H1 (cell line): ENCODE measurements around the gene LILRB3. TPM values are rescaled to one million over a fixed set of nuclear protein-coding genes. Genes with fewer than 3 reads are reported as not detected.

Experiments
- CBX5 ChIP-seq: fragments of 300-800, 300-1000 bp; sonication (generic); IDR thresholded peaks from 2 replicates; pipeline ENCODE4 v1.7.1; 2016; ENCODE audit warnings: antibody characterized with exemption, low read length, low read depth
- FOSL1 ChIP-seq: IDR thresholded peaks from 2 replicates; pipeline ENCODE4 v1.6.1; 2011; ENCODE audit warnings: mild to moderate bottlenecking, low read depth, low read length, moderate library complexity; ENCODE audit not compliant: insufficient read depth
- HDAC2 ChIP-seq, 2 experiments: fragments of 300-600 bp in 1 of 2; sonication (generic) in 1 of 2; IDR thresholded peaks; 2 replicates each; pipeline ENCODE4 v1.6.1; 2011 to 2012; ENCODE audit warnings: low read depth in 2 of 2, low read length in 2 of 2, mild to moderate bottlenecking in 2 of 2, moderate library complexity in 2 of 2, borderline replicate concordance in 1 of 2, inconsistent platforms in 1 of 2
- KDM1A ChIP-seq: fragments of 200-600, 300-600 bp; sonication (generic); IDR thresholded peaks from 2 replicates; pipeline ENCODE4 v1.7.1; 2016; ENCODE audit warnings: mild to moderate bottlenecking, low read length, borderline replicate concordance
- MAX ChIP-seq: IDR thresholded peaks from 2 replicates; pipeline ENCODE4 v1.6.1; 2012; ENCODE audit warnings: inconsistent platforms
- SIN3A ChIP-seq, 2 experiments: IDR thresholded peaks in 1 of 2; conservative IDR thresholded peaks in 1 of 2; 2 replicates each; pipeline ENCODE4 v1.6.1; 2011 to 2012; ENCODE audit warnings: low read length in 2 of 2, improper control_type of control experiment in 1 of 2, low read depth in 1 of 2, mild to moderate bottlenecking in 1 of 2
- SUZ12 ChIP-seq: fragments of 200-600 bp; sonication (generic); IDR thresholded peaks from 2 replicates; pipeline ENCODE4 v1.6.1; 2012; ENCODE audit warnings: mild to moderate bottlenecking, inconsistent platforms, low read length, moderate library complexity, mixed read lengths
- TBP ChIP-seq: IDR thresholded peaks from 2 replicates; pipeline ENCODE4 v1.6.1; 2011; ENCODE audit warnings: low read depth, low read length, improper control_type of control experiment
- polyA plus RNA-seq, 7 experiments: library from polyadenylated mRNA; depleted of rRNA in 3 of 7; stranded (reverse) in 5 of 7; unstranded in 2 of 7; fragments of >200 nt in 5 of 7; fragments of 200-250 nt in 2 of 7; gene quantifications; 1 replicate in 5 of 7; 2 replicates in 1 of 7; 4 replicates in 1 of 7; pipeline versions ENCODE4 v1.2.1 to v1.2.3, GENCODE V29; 2011 to 2013; ENCODE audit warnings: missing spikeins in 2 of 7, mixed read lengths in 2 of 7
- total RNA-seq: library from RNA; stranded (reverse); fragmentation: NEBNext Ultra II Directional; extraction: Animal tissue kit (Norgen Biotek cat#: 25700); gene quantifications from 2 replicates; pipeline ENCODE4 v1.2.1, GENCODE V29; 2021
- TF ChIP-seq, protein P1 (sequence below): fragments of 300-600 bp; sonication (generic); IDR thresholded peaks from 2 replicates; pipeline ENCODE4 v1.7.1; 2012; ENCODE audit warnings: low read length, moderate library complexity, mild to moderate bottlenecking, inconsistent platforms; ENCODE audit not compliant: insufficient replicate concordance

The LILRB3 gene
- total and polyA plus RNA-seq, 2 of the 8 experiments (the other 6 are each of a cell fraction or from before 2014, with no cell fraction given) = not detected

GRCh38 chr19:54191011-54191810 is 31.6 kb downstream of the LILRB3 start, which contains the start of gene TSEN34 (continued):
- TF ChIP-seq, protein P1, sequence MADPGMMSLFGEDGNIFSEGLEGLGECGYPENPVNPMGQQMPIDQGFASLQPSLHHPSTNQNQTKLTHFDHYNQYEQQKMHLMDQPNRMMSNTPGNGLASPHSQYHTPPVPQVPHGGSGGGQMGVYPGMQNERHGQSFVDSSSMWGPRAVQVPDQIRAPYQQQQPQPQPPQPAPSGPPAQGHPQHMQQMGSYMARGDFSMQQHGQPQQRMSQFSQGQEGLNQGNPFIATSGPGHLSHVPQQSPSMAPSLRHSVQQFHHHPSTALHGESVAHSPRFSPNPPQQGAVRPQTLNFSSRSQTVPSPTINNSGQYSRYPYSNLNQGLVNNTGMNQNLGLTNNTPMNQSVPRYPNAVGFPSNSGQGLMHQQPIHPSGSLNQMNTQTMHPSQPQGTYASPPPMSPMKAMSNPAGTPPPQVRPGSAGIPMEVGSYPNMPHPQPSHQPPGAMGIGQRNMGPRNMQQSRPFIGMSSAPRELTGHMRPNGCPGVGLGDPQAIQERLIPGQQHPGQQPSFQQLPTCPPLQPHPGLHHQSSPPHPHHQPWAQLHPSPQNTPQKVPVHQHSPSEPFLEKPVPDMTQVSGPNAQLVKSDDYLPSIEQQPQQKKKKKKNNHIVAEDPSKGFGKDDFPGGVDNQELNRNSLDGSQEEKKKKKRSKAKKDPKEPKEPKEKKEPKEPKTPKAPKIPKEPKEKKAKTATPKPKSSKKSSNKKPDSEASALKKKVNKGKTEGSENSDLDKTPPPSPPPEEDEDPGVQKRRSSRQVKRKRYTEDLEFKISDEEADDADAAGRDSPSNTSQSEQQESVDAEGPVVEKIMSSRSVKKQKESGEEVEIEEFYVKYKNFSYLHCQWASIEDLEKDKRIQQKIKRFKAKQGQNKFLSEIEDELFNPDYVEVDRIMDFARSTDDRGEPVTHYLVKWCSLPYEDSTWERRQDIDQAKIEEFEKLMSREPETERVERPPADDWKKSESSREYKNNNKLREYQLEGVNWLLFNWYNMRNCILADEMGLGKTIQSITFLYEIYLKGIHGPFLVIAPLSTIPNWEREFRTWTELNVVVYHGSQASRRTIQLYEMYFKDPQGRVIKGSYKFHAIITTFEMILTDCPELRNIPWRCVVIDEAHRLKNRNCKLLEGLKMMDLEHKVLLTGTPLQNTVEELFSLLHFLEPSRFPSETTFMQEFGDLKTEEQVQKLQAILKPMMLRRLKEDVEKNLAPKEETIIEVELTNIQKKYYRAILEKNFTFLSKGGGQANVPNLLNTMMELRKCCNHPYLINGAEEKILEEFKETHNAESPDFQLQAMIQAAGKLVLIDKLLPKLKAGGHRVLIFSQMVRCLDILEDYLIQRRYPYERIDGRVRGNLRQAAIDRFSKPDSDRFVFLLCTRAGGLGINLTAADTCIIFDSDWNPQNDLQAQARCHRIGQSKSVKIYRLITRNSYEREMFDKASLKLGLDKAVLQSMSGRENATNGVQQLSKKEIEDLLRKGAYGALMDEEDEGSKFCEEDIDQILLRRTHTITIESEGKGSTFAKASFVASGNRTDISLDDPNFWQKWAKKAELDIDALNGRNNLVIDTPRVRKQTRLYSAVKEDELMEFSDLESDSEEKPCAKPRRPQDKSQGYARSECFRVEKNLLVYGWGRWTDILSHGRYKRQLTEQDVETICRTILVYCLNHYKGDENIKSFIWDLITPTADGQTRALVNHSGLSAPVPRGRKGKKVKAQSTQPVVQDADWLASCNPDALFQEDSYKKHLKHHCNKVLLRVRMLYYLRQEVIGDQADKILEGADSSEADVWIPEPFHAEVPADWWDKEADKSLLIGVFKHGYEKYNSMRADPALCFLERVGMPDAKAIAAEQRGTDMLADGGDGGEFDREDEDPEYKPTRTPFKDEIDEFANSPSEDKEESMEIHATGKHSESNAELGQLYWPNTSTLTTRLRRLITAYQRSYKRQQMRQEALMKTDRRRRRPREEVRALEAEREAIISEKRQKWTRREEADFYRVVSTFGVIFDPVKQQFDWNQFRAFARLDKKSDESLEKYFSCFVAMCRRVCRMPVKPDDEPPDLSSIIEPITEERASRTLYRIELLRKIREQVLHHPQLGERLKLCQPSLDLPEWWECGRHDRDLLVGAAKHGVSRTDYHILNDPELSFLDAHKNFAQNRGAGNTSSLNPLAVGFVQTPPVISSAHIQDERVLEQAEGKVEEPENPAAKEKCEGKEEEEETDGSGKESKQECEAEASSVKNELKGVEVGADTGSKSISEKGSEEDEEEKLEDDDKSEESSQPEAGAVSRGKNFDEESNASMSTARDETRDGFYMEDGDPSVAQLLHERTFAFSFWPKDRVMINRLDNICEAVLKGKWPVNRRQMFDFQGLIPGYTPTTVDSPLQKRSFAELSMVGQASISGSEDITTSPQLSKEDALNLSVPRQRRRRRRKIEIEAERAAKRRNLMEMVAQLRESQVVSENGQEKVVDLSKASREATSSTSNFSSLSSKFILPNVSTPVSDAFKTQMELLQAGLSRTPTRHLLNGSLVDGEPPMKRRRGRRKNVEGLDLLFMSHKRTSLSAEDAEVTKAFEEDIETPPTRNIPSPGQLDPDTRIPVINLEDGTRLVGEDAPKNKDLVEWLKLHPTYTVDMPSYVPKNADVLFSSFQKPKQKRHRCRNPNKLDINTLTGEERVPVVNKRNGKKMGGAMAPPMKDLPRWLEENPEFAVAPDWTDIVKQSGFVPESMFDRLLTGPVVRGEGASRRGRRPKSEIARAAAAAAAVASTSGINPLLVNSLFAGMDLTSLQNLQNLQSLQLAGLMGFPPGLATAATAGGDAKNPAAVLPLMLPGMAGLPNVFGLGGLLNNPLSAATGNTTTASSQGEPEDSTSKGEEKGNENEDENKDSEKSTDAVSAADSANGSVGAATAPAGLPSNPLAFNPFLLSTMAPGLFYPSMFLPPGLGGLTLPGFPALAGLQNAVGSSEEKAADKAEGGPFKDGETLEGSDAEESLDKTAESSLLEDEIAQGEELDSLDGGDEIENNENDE = no peak
- TF ChIP-seq SUZ12 (no peak), SIN3A (conservative IDR thresholded peaks at IDR 0.05 in 1 of 2, IDR thresholded peaks at IDR 0.05 in 1 of 2; ENCODE audit: low read depth in 1 of 2, low read length in 2 of 2) (peak; percentile 23 to 82; a peak in 2 of 4 replicates), FOSL1 (no peak), CBX5 (no peak), TBP (no peak; the same call in 1 of the 2 replicates), MAX (no peak), HDAC2 (IDR thresholded peaks at IDR 0.05; ENCODE audit: borderline replicate concordance in 1 of 2, low read depth in 2 of 2, low read length in 2 of 2) (no peak), KDM1A (no peak)
